Keratinocyte (primary cell): ENCODE results near the gene SIK3. TPM values are rescaled to one million over a fixed set of nuclear protein-coding genes. Genes with fewer than 3 reads are reported as not detected.
"Not testable (repeated sequence)": the region's sequence is repeated elsewhere in the genome, so short reads cannot be mapped to it uniquely, and the experiment has no call there.

Experiments
- DNase-seq: peaks from one replicate; pipeline ENCODE4 v3.0.0-alpha.2; 2011; ENCODE audit warnings: low read depth, missing footprints, low spot score
- FAIRE-seq: peaks from 2 replicates; lab custom pipeline; 2011; peaks lifted over from hg19 to GRCh38; lab: Jason Lieb, UNC
- H2AFZ ChIP-seq: 2 replicates; pipeline ENCODE4 v1.6.0; 2012; ENCODE audit warnings: low read length, control low read depth, inconsistent platforms; ENCODE audit not compliant: control insufficient read depth
- H3K27ac ChIP-seq: 2 replicates; pipeline ENCODE4 v1.5.1; 2011; ENCODE audit warnings: low read length; ENCODE audit not compliant: control insufficient read depth, insufficient read depth
- H3K27me3 ChIP-seq: 3 replicates; pipeline ENCODE4 v1.6.0; 2011; ENCODE audit warnings: low read length; ENCODE audit not compliant: control insufficient read depth, insufficient read depth; ENCODE audit errors: extremely low read depth
- H3K36me3 ChIP-seq, 2 experiments: 2 replicates in 1 of 2; 3 replicates in 1 of 2; pipeline ENCODE4 v1.5.1; 2011; ENCODE audit warnings: low read length in 2 of 2, mild to moderate bottlenecking in 1 of 2; ENCODE audit not compliant: control insufficient read depth in 2 of 2, insufficient read depth in 2 of 2; ENCODE audit errors: extremely low read depth in 1 of 2
- H3K4me1 ChIP-seq: 3 replicates; pipeline ENCODE4 v1.5.1; 2011; ENCODE audit warnings: low read length; ENCODE audit not compliant: control insufficient read depth, insufficient read depth; ENCODE audit errors: extremely low read depth
- H3K4me2 ChIP-seq: 3 replicates; pipeline ENCODE4 v1.6.0; 2011; ENCODE audit warnings: low read depth, low read length; ENCODE audit not compliant: control insufficient read depth, insufficient read depth; ENCODE audit errors: extremely low read depth
- H3K4me3 ChIP-seq, 3 experiments: fragments of 200-600 bp in 1 of 3; sonication (generic) in 1 of 3; 2 replicates in 2 of 3; 3 replicates in 1 of 3; pipeline ENCODE4 v1.5.1; 2011 to 2016; ENCODE audit warnings: low read length in 3 of 3, mild to moderate bottlenecking in 3 of 3, control low read depth in 2 of 3, inconsistent platforms in 1 of 3, low read depth in 1 of 3, mixed read lengths in 1 of 3, mixed run types in 1 of 3, moderate library complexity in 1 of 3; ENCODE audit not compliant: control insufficient read depth in 2 of 3, insufficient read depth in 2 of 3; ENCODE audit errors: extremely low read depth in 1 of 3
- H3K79me2 ChIP-seq: 2 replicates; pipeline ENCODE4 v1.6.0; 2012; ENCODE audit warnings: low read length; ENCODE audit not compliant: control insufficient read depth, insufficient read depth
- H3K9ac ChIP-seq: 3 replicates; pipeline ENCODE4 v1.6.0; 2011; ENCODE audit warnings: low read length; ENCODE audit not compliant: control insufficient read depth, insufficient read depth; ENCODE audit errors: extremely low read depth
- H3K9me1 ChIP-seq: 3 replicates; pipeline ENCODE4 v1.6.0; 2011; ENCODE audit warnings: low read length; ENCODE audit not compliant: control insufficient read depth, insufficient read depth; ENCODE audit errors: extremely low read depth
- H3K9me3 ChIP-seq: 2 replicates; pipeline ENCODE4 v1.5.1; 2012; ENCODE audit warnings: low read depth, low read length; ENCODE audit not compliant: control insufficient read depth
- H4K20me1 ChIP-seq: 3 replicates; pipeline ENCODE4 v1.6.0; 2011; ENCODE audit warnings: low read length; ENCODE audit not compliant: control insufficient read depth, insufficient read depth; ENCODE audit errors: extremely low read depth
- EZH2 ChIP-seq: IDR thresholded peaks from one replicate; pipeline ENCODE4 v1.6.1; 2012; ENCODE audit warnings: inconsistent platforms, mild to moderate bottlenecking, low read length, moderate library complexity
- dilution Hi-C: fragments of 300-500 bp; cut with MboI; formaldehyde crosslinking; loops from one replicate; pipeline ENCODE4 v1.7.0; 2020; ENCODE audit warnings: low sequenced_read_pairs; ENCODE audit not compliant: extremely low pct_ligation_motif_present
- polyA plus RNA-seq, 5 experiments: library from polyadenylated mRNA; depleted of rRNA in 3 of 5; stranded (reverse) in 3 of 5; stranded (forward) in 1 of 5; unstranded in 1 of 5; fragments of >200 nt; gene quantifications; 1 replicate in 1 of 5; 2 replicates in 3 of 5; 3 replicates in 1 of 5; pipeline versions ENCODE4 v1.2.1 to v1.2.3, GENCODE V29; 2011 to 2012; ENCODE audit warnings: missing spikeins in 2 of 5, low read depth in 1 of 5, low replicate concordance in 1 of 5
- TF ChIP-seq, protein P1 (sequence below), 3 experiments: IDR thresholded peaks in 1 of 3; conservative IDR thresholded peaks in 1 of 3; optimal IDR thresholded peaks in 1 of 3; 2 replicates in 2 of 3; 3 replicates in 1 of 3; pipeline versions ENCODE3 to v1.5.1; 2011; ENCODE audit warnings: low read length in 3 of 3, mild to moderate bottlenecking in 3 of 3, moderate library complexity in 2 of 3, control low read depth in 1 of 3, inconsistent platforms in 1 of 3; ENCODE audit not compliant: insufficient read depth in 2 of 3; ENCODE audit errors: extremely low read depth in 1 of 3

SIK3 gene
- polyA plus RNA-seq, 1 donor (not counting 4 experiments of a cell fraction or from before 2014, with no cell fraction given), result 8.2 TPM

DNA sequence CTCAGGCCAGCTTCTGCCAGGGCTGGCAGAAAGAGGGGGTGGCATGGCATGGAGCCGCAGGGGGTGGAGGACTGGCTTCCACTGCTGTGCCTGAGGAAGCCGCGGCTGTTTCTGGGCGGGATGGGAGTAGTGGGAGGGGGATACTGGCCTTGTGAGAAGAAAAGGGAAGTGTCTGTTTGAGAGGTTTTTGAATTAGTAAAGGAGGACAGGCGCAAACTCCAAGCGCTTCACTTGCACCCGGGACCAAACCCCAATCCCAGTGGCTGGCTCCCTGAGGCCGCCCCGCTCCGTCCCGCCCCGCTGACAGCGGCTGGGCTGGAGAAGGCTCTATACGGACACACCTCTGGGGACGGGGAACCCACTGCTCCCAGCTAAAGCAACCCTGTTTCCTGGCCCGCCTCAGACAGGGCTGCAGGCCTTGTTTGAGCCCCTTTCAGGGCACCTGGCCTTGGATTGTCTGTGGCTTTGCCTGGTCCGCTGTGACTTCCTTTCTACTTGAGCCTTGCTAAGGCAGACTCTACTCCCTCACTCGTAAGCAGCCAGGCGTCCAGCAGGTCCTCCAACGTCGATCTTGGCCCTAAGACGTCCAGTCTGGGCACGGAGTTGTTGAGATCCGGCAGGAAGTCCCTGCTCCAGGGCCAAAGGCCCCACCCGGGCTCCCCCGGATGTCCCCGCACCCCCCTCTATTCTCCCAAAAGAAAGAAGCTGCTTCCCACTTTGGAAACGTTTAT, 263.0 kb downstream of the SIK3 start:
- Histone ChIP-seq H3K9me3 (no peaks in the 10 kb centered on the region), H3K27me3 (no peaks in the 10 kb centered on the region), H3K79me2 (no peaks in the 10 kb centered on the region), H3K9me1 (no peaks in the 10 kb centered on the region), H3K27ac (no peak overlapping the region), H3K9ac (peak overlapping the region; percentile 15), H3K4me3 (peak overlapping the region in 1 of 3 experiments; percentile 59), H3K4me1 (peaks cover 4% of the 10 kb centered on the region), H3K4me2 (peak overlapping the region; percentile 86), H4K20me1 (no peaks in the 10 kb centered on the region), H2AFZ (peak overlapping the region; percentile 26), H3K36me3 (no peaks in the 10 kb centered on the region)
- TF ChIP-seq EZH2, result no peak
- TF ChIP-seq, protein P1, sequence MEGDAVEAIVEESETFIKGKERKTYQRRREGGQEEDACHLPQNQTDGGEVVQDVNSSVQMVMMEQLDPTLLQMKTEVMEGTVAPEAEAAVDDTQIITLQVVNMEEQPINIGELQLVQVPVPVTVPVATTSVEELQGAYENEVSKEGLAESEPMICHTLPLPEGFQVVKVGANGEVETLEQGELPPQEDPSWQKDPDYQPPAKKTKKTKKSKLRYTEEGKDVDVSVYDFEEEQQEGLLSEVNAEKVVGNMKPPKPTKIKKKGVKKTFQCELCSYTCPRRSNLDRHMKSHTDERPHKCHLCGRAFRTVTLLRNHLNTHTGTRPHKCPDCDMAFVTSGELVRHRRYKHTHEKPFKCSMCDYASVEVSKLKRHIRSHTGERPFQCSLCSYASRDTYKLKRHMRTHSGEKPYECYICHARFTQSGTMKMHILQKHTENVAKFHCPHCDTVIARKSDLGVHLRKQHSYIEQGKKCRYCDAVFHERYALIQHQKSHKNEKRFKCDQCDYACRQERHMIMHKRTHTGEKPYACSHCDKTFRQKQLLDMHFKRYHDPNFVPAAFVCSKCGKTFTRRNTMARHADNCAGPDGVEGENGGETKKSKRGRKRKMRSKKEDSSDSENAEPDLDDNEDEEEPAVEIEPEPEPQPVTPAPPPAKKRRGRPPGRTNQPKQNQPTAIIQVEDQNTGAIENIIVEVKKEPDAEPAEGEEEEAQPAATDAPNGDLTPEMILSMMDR (optimal IDR thresholded peaks at IDR 0.05 in 1 of 3, IDR thresholded peaks at IDR 0.05 in 1 of 3, conservative IDR thresholded peaks at IDR 0.05 in 1 of 3; ENCODE audit: extremely low read depth in 1 of 3, insufficient read depth in 2 of 3, low read length in 3 of 3), result no peak
- DNase-seq, result no peak
- dilution Hi-C loops, result no loop called here
- no peak for FAIRE-seq

DNA sequence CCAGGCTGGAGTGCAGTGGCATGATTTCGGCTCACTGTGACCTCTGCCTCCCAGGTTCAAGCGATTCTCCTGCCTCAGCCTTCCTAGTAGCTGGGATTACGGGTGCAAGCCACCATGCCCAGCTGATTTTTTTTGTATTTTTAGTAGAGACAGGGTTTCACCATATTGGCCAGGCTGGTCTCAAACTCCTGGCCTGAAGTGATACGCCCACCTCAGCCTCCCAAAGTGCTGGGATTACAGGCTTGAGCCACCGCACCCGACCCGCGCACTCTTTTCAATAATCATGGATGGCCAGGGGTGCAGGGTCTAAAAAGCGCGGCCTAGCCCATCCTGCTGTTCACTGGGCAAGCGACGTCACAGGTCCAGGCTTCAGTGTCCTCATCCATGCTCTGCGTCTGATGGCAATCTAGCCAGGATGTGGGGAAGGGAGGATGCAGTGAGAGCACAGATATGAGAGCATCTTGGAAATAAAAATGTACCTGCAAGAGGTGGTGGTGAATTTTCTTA, 263.6 kb downstream of the SIK3 start:
- H3K4me1 ChIP-seq, H3K36me3 ChIP-seq, H3K4me2 ChIP-seq, H3K27me3 ChIP-seq, FAIRE-seq, H4K20me1 ChIP-seq, H3K9ac ChIP-seq, DNase-seq, dilution Hi-C loops, H3K79me2 ChIP-seq, H3K4me3 ChIP-seq, H2AFZ ChIP-seq, H3K9me3 ChIP-seq, H3K9me1 ChIP-seq, H3K27ac ChIP-seq: not testable (repeated sequence)
